HL-60 (cell line): ENCODE measurements around the gene SEMA6B.

Experiments used
- DNase-seq, 2 experiments: peaks; one replicate each; pipeline ENCODE4 v3.0.0-alpha.2; 2010 to 2020; ENCODE audit warnings: low read depth in 1 of 2, low spot score in 1 of 2
- H3K27ac ChIP-seq: fragments of 250-450 bp; sonication (Bioruptor Pico); replicated peaks from 2 replicates; pipeline ENCODE4 v1.5.1; 2020; ENCODE audit warnings: mild to moderate bottlenecking, moderate library complexity
- H3K27me3 ChIP-seq: fragments of 250-450 bp; sonication (Bioruptor Pico); 2 replicates; pipeline ENCODE4 v1.5.1; 2021; ENCODE audit warnings: mild to moderate bottlenecking, moderate library complexity; ENCODE audit not compliant: insufficient read depth, poor library complexity, severe bottlenecking
- H3K4me3 ChIP-seq: replicated peaks from 2 replicates; pipeline ENCODE4 v1.5.1; 2011; ENCODE audit warnings: mild to moderate bottlenecking, control low read depth, low read length; ENCODE audit not compliant: insufficient read depth
- GABPA ChIP-seq: IDR thresholded peaks from 2 replicates; pipeline ENCODE4 v1.6.1; 2012; ENCODE audit warnings: low read depth
- POLR2AphosphoS5 ChIP-seq: IDR thresholded peaks from 2 replicates; pipeline ENCODE4 v1.6.1; 2012; ENCODE audit warnings: low read depth
- SPI1 ChIP-seq: IDR thresholded peaks from 2 replicates; pipeline ENCODE4 v1.6.1; 2012; ENCODE audit warnings: low read depth, mild to moderate bottlenecking, borderline replicate concordance
- TF ChIP-seq, protein P1 (sequence below): IDR thresholded peaks from 2 replicates; pipeline ENCODE4 v1.6.1; 2012; ENCODE audit warnings: low read depth; ENCODE audit not compliant: insufficient replicate concordance
- TF ChIP-seq, protein P2 (sequence below): IDR thresholded peaks from one replicate; pipeline ENCODE4 v1.5.1; 2011; ENCODE audit warnings: low read length, control low read depth, inconsistent platforms; ENCODE audit not compliant: insufficient read depth

Gene SEMA6B

DNA sequence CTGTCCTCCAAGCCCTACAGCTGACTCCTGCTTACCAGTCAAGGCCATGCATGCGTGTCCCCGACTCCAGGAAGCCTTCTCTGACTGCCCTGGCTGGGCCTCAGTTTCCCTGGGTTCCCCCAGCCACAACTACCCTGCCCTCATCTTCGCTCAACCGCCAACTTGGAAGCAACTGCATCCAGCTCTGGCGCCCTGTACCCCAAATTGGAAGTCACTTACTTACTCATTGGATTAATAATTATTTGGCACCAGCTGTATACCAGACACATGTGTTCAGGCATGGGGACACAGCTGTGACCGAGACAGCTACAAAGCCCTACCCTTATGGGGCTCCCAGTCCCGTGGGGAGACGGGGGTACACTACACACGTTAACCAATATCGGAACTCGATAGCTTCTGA, 10.9 kb upstream of the SEMA6B start:
- Histone ChIP-seq H3K27me3 (no peaks in the 10 kb centered on the region), H3K27ac (no peak overlapping the region), H3K4me3 (no peak overlapping the region)
- no peak for DNase-seq
- TF ChIP-seq, protein P1, sequence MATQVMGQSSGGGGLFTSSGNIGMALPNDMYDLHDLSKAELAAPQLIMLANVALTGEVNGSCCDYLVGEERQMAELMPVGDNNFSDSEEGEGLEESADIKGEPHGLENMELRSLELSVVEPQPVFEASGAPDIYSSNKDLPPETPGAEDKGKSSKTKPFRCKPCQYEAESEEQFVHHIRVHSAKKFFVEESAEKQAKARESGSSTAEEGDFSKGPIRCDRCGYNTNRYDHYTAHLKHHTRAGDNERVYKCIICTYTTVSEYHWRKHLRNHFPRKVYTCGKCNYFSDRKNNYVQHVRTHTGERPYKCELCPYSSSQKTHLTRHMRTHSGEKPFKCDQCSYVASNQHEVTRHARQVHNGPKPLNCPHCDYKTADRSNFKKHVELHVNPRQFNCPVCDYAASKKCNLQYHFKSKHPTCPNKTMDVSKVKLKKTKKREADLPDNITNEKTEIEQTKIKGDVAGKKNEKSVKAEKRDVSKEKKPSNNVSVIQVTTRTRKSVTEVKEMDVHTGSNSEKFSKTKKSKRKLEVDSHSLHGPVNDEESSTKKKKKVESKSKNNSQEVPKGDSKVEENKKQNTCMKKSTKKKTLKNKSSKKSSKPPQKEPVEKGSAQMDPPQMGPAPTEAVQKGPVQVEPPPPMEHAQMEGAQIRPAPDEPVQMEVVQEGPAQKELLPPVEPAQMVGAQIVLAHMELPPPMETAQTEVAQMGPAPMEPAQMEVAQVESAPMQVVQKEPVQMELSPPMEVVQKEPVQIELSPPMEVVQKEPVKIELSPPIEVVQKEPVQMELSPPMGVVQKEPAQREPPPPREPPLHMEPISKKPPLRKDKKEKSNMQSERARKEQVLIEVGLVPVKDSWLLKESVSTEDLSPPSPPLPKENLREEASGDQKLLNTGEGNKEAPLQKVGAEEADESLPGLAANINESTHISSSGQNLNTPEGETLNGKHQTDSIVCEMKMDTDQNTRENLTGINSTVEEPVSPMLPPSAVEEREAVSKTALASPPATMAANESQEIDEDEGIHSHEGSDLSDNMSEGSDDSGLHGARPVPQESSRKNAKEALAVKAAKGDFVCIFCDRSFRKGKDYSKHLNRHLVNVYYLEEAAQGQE, result no peak
- TF ChIP-seq SPI1 (no peak), POLR2AphosphoS5 (no peak), GABPA (no peak)
- TF ChIP-seq, protein P2, sequence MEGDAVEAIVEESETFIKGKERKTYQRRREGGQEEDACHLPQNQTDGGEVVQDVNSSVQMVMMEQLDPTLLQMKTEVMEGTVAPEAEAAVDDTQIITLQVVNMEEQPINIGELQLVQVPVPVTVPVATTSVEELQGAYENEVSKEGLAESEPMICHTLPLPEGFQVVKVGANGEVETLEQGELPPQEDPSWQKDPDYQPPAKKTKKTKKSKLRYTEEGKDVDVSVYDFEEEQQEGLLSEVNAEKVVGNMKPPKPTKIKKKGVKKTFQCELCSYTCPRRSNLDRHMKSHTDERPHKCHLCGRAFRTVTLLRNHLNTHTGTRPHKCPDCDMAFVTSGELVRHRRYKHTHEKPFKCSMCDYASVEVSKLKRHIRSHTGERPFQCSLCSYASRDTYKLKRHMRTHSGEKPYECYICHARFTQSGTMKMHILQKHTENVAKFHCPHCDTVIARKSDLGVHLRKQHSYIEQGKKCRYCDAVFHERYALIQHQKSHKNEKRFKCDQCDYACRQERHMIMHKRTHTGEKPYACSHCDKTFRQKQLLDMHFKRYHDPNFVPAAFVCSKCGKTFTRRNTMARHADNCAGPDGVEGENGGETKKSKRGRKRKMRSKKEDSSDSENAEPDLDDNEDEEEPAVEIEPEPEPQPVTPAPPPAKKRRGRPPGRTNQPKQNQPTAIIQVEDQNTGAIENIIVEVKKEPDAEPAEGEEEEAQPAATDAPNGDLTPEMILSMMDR, result no peak

DNA sequence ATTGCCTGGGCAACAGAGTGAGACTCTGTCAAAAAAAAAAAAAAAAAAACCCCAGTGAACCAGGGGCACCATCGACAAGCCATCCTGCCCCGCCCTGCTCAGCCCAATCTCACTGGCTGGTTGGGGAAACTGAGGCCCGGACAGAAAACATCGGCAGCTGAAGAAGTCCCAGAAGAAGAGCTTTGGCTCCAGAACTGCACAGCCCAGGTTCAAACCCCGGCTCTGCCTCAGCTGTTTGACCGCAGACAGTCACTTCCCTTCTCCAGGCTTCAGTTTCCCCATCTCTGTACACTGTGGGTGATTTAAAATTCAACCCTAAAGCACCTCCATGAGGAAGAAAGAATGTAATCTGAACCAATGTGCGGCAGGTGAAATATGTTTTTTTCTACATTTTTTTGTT, 9.4 kb upstream of the SEMA6B start:
- TF ChIP-seq, protein P2, result no peak
- peak; percentile 96 for TF ChIP-seq SPI1
- no peak overlapping the region for H3K4me3 ChIP-seq
- H3K27me3 ChIP-seq, result no peaks in the 10 kb centered on the region
- no peak overlapping the region for H3K27ac ChIP-seq
- DNase-seq, result peak; percentile 58 to 89

DNA sequence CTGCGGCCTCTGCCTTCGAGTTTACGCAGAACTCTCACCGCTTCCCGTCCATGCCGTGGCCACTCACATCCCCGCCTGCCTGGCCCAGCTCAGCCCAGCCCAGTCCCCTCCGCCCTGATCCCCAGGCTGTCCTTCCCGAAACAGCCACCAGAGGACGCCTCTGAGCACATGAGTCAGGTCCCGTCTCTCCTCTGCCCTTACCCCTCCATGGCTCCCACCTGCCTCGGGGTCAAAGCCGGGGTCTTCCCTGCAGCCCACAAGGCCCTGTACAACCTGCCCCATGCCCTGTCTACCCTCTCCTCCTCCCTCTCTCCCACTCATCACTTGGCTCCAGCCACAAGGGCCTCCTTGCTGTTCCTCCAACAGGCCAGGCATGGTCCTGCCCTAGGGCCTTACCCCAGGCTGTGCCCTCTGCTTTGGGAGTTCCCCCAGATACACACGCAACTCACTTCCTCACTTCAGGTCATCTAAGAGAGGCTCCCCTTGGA, 8.1 kb upstream of the SEMA6B start:
- H3K27me3 ChIP-seq, result no peaks in the 10 kb centered on the region
- TF ChIP-seq, protein P2, result peak; percentile 89
- TF ChIP-seq SPI1 (peak; percentile 77), GABPA (no peak), POLR2AphosphoS5 (no peak)
- TF ChIP-seq, protein P1, result no peak
- no peak overlapping the region for H3K4me3 ChIP-seq
- peak overlapping the region; percentile 52 for H3K27ac ChIP-seq
- DNase-seq, result peak in 1 of 2 experiments; percentile 80

DNA sequence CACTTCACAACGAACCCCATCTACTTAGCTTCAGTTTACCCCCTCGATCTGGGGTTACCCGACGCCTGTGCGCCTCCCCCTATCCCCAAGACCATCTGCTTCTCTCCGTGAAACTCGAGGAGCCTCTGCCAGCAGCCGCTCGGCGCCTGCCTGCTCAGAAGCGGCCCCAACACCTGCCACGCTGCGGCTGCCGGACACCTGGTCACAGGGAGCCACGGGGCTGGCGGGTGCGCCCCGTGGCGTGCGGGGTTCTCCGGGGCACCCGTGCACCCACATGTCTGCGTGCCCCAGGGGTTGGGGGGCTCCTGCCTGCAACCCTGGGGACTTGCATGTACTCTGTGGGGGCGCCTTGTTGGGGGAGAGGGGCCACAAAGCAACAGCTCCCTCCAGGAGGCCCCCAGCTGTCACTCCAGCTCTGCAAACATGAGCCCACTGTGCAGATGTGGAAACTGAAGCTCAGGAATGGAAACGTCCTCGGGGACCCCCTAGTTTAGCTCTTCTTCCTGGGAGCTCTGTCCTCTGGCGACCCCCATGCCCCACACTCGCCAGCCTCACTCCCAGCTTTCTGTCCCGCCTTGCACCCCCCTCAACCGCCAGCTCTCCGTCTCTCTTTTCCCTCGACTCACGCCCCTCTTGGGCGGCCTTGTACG, 7.0 kb upstream of the SEMA6B start:
- H3K27me3 ChIP-seq, result no peaks in the 10 kb centered on the region
- DNase-seq, result no peak
- H3K27ac ChIP-seq, result peak overlapping the region; percentile 52
- no peak overlapping the region for H3K4me3 ChIP-seq
- TF ChIP-seq SPI1, result no peak
- no peak for TF ChIP-seq GABPA
- no peak for TF ChIP-seq POLR2AphosphoS5
- TF ChIP-seq, protein P1, result no peak
- TF ChIP-seq, protein P2, result no peak
